A673 (cell line): ENCODE measurements around the gene HSP90AB1.

Experiments used
- EZH2 ChIP-seq: fragments of 200-600 bp; sonication (generic); IDR thresholded peaks from 2 replicates; pipeline ENCODE4 v1.6.1; 2017; ENCODE audit warnings: borderline replicate concordance, low read depth, mild to moderate bottlenecking, mixed read lengths, antibody characterized with exemption, low read length; ENCODE audit not compliant: poor library complexity, severe bottlenecking
- TF ChIP-seq, protein P1 (sequence below): fragments of 300-800, 200-600 bp; sonication (generic); conservative IDR thresholded peaks from 2 replicates; pipeline ENCODE4 v1.5.1; 2017; ENCODE audit warnings: low read depth, mild to moderate bottlenecking, antibody characterized with exemption, low read length, moderate library complexity, mixed read lengths

DNA sequence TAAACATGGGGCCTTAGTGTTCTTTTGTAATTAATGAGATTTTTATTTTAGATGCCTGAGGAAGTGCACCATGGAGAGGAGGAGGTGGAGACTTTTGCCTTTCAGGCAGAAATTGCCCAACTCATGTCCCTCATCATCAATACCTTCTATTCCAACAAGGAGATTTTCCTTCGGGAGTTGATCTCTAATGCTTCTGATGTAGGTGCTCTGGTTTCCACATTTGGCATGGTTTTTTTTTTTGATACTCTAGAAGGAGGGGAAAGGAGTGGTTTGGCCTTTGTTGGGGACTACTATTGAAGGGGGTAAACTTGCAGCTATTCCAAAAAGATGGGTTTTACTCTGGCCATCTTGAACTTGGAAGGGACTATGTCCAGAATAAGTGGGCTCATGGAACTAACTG, 1.7 kb downstream of the HSP90AB1 start:
- TF ChIP-seq EZH2, result no peak
- TF ChIP-seq, protein P1, sequence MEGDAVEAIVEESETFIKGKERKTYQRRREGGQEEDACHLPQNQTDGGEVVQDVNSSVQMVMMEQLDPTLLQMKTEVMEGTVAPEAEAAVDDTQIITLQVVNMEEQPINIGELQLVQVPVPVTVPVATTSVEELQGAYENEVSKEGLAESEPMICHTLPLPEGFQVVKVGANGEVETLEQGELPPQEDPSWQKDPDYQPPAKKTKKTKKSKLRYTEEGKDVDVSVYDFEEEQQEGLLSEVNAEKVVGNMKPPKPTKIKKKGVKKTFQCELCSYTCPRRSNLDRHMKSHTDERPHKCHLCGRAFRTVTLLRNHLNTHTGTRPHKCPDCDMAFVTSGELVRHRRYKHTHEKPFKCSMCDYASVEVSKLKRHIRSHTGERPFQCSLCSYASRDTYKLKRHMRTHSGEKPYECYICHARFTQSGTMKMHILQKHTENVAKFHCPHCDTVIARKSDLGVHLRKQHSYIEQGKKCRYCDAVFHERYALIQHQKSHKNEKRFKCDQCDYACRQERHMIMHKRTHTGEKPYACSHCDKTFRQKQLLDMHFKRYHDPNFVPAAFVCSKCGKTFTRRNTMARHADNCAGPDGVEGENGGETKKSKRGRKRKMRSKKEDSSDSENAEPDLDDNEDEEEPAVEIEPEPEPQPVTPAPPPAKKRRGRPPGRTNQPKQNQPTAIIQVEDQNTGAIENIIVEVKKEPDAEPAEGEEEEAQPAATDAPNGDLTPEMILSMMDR, result no peak
